GM12878 (cell line): ENCODE results near the gene RXFP4.

Experiments used
- BMI1 ChIP-seq: fragments of 450-650 bp; IDR thresholded peaks from 2 replicates; pipeline ENCODE4 v1.6.1; 2016; ENCODE audit warnings: mild to moderate bottlenecking, moderate library complexity, borderline replicate concordance
- BRCA1 ChIP-seq: IDR thresholded peaks from 2 replicates; pipeline ENCODE4 v1.6.1; 2011; ENCODE audit warnings: low read depth, low read length, improper control_type of control experiment
- CEBPB ChIP-seq, 2 experiments: fragments of 150-350 bp in 1 of 2; IDR thresholded peaks; 2 replicates each; pipeline ENCODE4 v1.6.1; 2012 to 2014; ENCODE audit warnings: low read depth in 2 of 2, low read length in 2 of 2, borderline replicate concordance in 1 of 2, inconsistent platforms in 1 of 2
- CHD1 ChIP-seq: IDR thresholded peaks from 2 replicates; pipeline ENCODE4 v1.6.1; 2012; ENCODE audit warnings: low read depth, low read length, improper control_type of control experiment
- CTCF ChIP-seq, 3 experiments: IDR thresholded peaks in 2 of 3; conservative IDR thresholded peaks in 1 of 3; 2 replicates each; pipeline ENCODE4 v1.5.1; 2011; ENCODE audit warnings: low read depth in 3 of 3, low read length in 3 of 3, mild to moderate bottlenecking in 3 of 3, control low read depth in 2 of 3, moderate library complexity in 2 of 3, inconsistent platforms in 1 of 3, mixed read lengths in 1 of 3; ENCODE audit not compliant: control insufficient read depth in 2 of 3, insufficient read depth in 1 of 3; ENCODE audit errors: extremely low read depth in 1 of 3
- E2F4 ChIP-seq: IDR thresholded peaks from 2 replicates; pipeline ENCODE4 v1.6.1; 2012; ENCODE audit warnings: low read depth, low read length, improper control_type of control experiment
- ETV6 ChIP-seq, 2 experiments: fragments of 450-650 bp in 1 of 2; IDR thresholded peaks in 1 of 2; conservative IDR thresholded peaks in 1 of 2; 2 replicates each; pipeline ENCODE4 v1.6.1; 2014; ENCODE audit warnings: antibody characterized with exemption in 1 of 2, borderline replicate concordance in 1 of 2, low read depth in 1 of 2, mild to moderate bottlenecking in 1 of 2, moderate library complexity in 1 of 2
- EZH2 ChIP-seq: IDR thresholded peaks from 2 replicates; pipeline ENCODE4 v1.6.1; 2012; ENCODE audit warnings: low read depth, mild to moderate bottlenecking, control low read depth, inconsistent platforms, low read length, borderline replicate concordance; ENCODE audit not compliant: control insufficient read depth
- HCFC1 ChIP-seq: fragments of 150-350 bp; IDR thresholded peaks from 2 replicates; pipeline ENCODE4 v1.6.1; 2014; ENCODE audit warnings: low read length
- NFXL1 ChIP-seq: fragments of 450-650 bp; IDR thresholded peaks from 2 replicates; pipeline ENCODE4 v1.6.1; 2017; ENCODE audit warnings: antibody characterized with exemption, mild to moderate bottlenecking, borderline replicate concordance
- POLR2AphosphoS5 ChIP-seq: IDR thresholded peaks from 2 replicates; pipeline ENCODE4 v1.6.1; 2011; ENCODE audit warnings: mild to moderate bottlenecking, low read length, inconsistent platforms
- SMC3 ChIP-seq: IDR thresholded peaks from 2 replicates; pipeline ENCODE4 v1.6.1; 2011; ENCODE audit warnings: low read length, improper control_type of control experiment, borderline replicate concordance
- TCF12 ChIP-seq: IDR thresholded peaks from 2 replicates; pipeline ENCODE4 v1.6.1; 2011; ENCODE audit warnings: low read depth, mild to moderate bottlenecking, low read length

GRCh38 chr1:155912056-155912536 lies 29.3 kb upstream of the RXFP4 start:
- TF ChIP-seq BRCA1: no peak
- no peak for TF ChIP-seq CHD1
- no peak for TF ChIP-seq POLR2AphosphoS5
- no peak for TF ChIP-seq SMC3
- no peak for TF ChIP-seq NFXL1
- TF ChIP-seq EZH2: no peak
- TF ChIP-seq CTCF (IDR thresholded peaks at IDR 0.05 in 2 of 3, conservative IDR thresholded peaks at IDR 0.05 in 1 of 3; ENCODE audit: control insufficient read depth in 2 of 3, extremely low read depth in 1 of 3, insufficient read depth in 1 of 3, low read depth in 3 of 3, low read length in 3 of 3): no peak
- no peak for TF ChIP-seq TCF12
- no peak for TF ChIP-seq E2F4
- no peak for TF ChIP-seq CEBPB (IDR thresholded peaks at IDR 0.05; ENCODE audit: borderline replicate concordance in 1 of 2, low read depth in 2 of 2, low read length in 2 of 2)
- TF ChIP-seq HCFC1: no peak
- no peak for TF ChIP-seq ETV6 (conservative IDR thresholded peaks at IDR 0.05 in 1 of 2, IDR thresholded peaks at IDR 0.05 in 1 of 2; ENCODE audit: borderline replicate concordance in 1 of 2, low read depth in 1 of 2)
- no peak for TF ChIP-seq BMI1
